GM18858 (cell line): ENCODE results near the gene SNX5.
A peak's percentile ranks its signal among the peaks of the same experiment; 100 is the strongest.
"Not testable (repeated sequence)": the region's sequence is repeated elsewhere in the genome, so short reads cannot be mapped to it uniquely, and the experiment has no call there.

Experiments
- ATAC-seq: cut with Tn5 transposase; IDR thresholded peaks from one replicate; pipeline ENCODE4 v1.9.1; 2021; ENCODE audit not compliant: unreplicated experiment

SNX5 gene

DNA sequence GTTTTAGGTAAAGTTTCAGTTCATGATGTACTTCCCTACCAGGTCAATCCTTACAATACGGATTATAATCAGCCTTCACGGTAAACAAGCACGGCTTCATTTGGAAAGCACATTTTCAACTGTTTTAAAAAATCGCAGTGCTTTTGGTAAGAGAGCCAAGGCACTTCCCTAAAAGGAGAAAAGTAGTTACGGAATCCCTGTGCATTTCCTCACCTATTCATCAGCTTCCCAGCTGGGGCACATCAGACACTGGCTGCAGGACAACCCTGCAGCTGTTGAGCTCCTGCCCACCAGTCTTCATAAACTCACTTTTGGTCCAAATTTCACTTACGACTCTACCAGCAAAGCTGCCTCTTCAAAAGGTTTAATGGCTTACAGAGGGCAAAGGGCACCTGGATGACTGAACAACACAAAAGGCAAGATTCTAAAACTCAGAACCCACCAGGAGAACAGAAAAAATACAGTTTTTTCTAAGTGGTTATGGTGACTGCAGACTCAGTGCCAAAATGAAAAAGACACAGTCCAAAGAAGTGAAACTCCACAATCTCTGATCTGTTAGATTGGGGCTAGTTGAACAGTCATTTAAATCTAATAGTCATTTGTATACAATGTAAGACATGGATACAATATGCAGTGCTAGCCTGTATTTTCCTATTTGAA is 7.5 kb downstream of the SNX5 start:
- peak; percentile 28 for ATAC-seq

- not testable (repeated sequence) for ATAC-seq
These were observed 8.2 kb downstream of the SNX5 start for GRCh38 chr20:17960400-17960885.

DNA sequence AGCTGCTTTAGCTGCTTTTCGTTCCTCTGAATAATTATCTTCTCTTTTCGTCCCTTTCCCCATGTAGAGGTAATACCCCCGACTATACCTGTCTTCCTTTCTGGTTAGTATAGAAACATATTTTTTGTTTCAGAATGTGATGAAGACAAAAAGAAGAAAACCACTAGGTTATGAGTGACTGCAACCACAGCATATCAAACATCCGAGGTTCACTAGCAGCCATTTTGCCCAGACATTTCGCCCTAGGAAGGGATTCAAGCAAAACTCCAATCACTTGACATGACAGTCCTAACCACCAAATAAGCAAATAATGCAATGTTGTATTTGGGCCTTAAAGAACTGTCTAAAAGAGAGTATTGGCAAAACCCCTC is 9.4 kb downstream of the SNX5 start:
- no peak for ATAC-seq

DNA sequence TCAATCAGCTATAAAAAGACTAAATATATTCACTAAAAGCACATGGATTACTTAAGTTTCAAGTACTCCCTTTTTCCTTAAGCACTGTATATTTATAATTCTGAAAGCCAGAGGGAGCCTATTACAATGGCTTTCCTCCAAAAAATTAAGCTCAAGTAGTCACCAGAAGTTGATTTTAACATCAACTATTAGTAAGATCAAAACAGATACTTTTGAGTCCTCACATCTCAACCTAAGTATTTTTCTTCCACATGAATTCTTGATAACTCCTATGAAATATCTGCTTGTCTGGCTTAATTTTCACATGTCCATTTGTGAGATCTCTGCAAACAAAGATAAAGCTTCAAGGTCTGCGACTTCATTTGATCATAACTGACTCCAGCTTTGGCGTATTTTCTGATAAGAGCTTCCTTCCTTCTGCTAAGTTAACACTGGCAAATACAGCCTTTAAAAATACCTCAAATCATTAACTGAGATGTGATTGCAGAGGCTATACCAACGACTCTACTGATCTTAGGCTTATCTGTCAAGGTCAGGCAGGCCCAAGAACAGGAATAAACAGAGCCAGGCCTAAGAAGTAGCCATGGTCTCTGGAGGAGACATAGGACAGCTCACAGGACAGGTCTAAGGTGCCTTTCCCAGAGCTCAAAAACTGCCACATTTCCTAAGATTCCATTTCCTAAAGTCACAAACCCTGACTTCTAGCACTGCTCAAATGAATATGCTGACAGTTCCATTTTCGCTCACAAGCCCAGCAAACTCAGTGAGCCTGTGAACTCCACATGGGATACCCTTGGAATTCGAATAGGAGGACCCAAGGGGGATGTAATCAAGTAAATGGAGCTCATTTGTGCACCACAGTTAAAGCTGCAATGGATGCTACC is 10.0 kb downstream of the SNX5 start:
- no peak for ATAC-seq

- ATAC-seq = no peak
These were observed 10.9 kb downstream of the SNX5 start for GRCh38 chr20:17957505-17958363.

- ATAC-seq = no peak
These were observed 12.4 kb downstream of the SNX5 start for GRCh38 chr20:17956099-17956685.

- ATAC-seq = no peak
These were observed 13.3 kb downstream of the SNX5 start for GRCh38 chr20:17955302-17955701.

DNA sequence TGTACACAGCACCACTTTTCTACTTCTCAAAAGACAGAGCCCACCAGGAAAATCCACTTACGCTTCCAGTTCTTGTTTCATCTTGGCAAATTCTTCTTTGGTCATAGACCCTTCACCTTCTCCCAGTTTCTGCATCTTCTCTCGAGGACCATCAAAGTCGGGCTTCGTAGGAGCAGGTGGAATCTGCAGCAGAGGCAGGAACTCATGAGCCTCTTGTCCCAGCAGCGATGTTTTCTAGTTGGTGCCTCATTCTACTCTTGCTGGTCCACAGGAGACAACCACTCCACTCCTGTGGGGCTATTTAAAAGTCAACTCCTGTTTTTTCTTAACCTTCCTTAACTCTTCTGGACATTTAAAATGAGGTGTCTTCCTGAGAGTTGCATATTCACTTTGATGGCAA is 14.7 kb downstream of the SNX5 start:
- no peak for ATAC-seq

- ATAC-seq = no peak
These were observed 15.6 kb downstream of the SNX5 start for GRCh38 chr20:17952692-17953684.

GRCh38 chr20:17951323-17951722 is 17.3 kb downstream of the SNX5 start:
- no peak for ATAC-seq

- no peak for ATAC-seq
These were observed 17.9 kb downstream of the SNX5 start for GRCh38 chr20:17950670-17951069.

DNA sequence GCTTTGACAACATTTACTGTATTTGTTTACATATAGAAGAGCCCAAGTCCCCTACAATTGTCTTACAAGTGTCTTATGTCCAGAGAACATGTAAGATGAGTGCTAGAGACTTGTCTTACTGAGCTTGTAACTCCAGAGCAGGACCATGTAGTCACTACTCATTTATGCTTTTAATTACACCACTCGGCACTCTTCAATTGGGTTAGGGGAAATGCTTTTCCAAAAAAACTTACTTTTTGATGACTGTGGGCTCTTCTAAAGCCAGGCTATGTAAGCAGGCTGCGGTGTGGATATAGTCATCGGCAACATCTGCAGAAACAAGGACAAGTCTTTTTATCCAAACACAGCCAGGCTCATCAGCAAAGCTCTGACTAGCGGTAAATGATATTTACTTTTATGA is 18.7 kb downstream of the SNX5 start:
- ATAC-seq = no peak

DNA sequence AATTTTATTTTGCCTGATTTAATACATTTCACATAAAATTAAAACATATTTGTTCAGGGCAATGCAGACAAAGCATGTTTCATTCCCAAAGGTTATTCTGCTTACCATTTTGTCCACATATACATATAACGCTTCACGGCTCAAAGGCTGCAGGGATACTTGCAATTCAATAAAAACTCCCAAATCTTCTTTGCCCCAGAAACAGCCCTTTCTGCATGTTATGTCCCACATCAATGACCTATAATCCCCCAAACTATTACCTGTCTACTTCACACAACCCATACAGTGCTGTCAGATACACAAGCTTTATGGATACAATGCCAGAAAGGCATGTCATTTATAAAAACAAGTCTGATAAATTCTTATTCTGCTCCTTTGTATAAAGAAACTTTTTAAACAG is 20.2 kb downstream of the SNX5 start:
- ATAC-seq = no peak

- no peak for ATAC-seq
These were observed 21.1 kb downstream of the SNX5 start for GRCh38 chr20:17947474-17947815.

DNA sequence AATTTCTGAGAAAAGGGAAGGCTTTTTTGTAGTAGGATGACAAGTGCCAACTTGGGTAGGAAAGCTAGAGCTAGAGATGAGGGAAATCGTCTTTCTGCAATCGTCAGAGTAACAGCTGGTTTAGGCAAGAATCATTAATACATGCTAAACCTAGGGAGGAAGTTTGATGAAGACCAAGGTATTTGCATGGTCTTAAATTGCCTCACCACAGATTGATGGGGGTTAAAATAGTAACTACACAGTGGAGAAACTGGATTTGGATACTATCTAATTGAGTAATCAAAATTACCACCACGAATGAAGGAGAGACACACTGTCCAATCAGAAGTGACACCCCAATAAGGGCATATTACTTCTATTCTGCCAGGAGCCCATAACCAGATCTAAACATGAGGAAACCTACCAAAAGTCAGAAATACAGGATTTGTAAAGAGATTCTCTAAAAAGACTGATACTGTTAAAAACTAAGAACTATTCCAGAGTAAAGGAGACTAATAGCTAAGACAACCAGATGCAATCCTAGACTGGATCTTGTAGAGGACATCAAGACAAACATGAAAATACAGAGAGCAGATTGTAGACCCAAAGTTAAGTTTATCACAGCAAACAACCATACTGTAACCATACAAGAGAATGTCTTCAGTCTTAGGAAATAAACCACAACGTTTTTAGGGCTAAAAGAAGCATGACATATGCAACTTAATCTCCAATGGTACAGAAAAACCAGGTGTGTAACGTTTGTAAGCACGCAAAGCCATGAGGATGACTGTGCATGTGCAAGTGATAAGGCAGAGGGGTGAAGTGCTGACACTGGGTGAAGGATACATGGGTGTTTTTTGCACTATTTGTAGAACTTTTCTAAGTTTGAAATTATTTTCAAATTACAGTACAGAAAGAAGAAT is 21.8 kb downstream of the SNX5 start:
- ATAC-seq = no peak

DNA sequence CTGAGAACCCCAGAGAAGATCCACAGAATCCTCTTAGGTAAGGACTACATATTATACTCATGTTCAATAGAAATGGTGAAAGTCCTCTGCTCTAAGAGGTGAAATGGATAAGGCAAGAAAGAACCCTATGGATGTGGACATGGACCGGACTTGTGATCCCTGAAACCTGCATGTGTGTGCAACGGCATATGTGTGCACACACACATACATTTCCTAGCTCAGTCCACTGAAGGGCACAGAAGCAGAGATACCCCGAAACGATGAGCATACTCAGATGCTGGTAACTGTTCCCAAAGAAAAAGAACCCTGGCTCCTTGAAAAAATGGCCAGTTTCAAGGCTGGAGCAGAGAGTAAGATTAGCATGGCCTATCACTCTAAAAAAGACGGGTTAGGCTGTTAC is 22.6 kb downstream of the SNX5 start:
- ATAC-seq = no peak

DNA sequence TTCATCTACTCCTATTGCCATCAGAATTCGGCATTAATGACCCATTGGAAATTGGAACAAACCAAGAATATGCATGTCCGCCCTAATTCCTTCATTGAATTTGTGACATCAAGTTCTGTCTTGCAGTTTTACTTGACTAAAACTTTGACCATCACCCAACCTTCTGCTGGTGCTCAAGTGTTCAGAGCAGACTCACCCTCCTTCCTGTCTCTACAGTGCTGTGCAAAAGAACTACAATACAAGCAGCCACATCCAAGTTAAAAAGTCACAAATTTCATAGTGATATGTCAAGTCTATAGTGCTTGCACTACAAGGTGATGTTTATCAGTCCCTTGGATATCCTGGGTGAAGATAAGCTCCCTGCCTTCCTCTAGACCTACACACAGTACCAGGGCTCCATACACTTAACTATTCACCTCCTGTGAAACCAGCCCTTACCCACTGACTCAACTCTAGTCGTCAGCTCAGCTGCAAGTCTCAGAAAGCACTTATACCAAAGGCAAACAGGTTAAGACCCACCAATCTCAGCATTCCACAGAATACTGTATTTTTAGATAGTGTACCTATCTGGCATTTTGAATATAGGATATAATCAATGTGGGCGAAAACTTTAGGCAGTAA is 23.6 kb downstream of the SNX5 start:
- ATAC-seq = no peak

GRCh38 chr20:17943343-17943742 is 25.3 kb downstream of the SNX5 start:
- peak; percentile 53 for ATAC-seq

GRCh38 chr20:17941826-17942196 is 26.8 kb downstream of the SNX5 start:
- ATAC-seq = no peak
